GM13977 (cell line): Measurements from ENCODE around the gene ATP6AP1.
"Not testable (repeated sequence)": the region's sequence is repeated elsewhere in the genome, so short reads cannot be mapped to it uniquely, and the experiment has no call there.

Experiments
- DNase-seq: peaks from one replicate; pipeline ENCODE4 v3.0.0; 2012; ENCODE audit warnings: low spot score
- CTCF ChIP-seq: IDR thresholded peaks from 2 replicates; pipeline ENCODE4 v1.5.1; 2012; ENCODE audit warnings: mild to moderate bottlenecking, control low read depth; ENCODE audit not compliant: insufficient read depth; ENCODE audit errors: extremely low read depth, missing control alignments
- in situ Hi-C: fragments of 300-500 bp; cut with MboI; formaldehyde crosslinking; loops from one replicate; pipeline ENCODE4 v1.12.0; 2022; ENCODE audit warnings: low sequenced_read_pairs, low pct_unique_long_range_greater_than_20kb, mixed read lengths, inconsistent platforms; ENCODE audit not compliant: unreplicated experiment

ATP6AP1 gene

GRCh38 chrX:154397888-154398667 is 30.4 kb upstream of the ATP6AP1 start, which contains the start of gene RPL10:
TSS of gene RPL10 (plus strand) at chrX:154398377. CDS start at chrX:154398520, 143 bp downstream.
- in situ Hi-C loops = no loop called here
- peak; percentile 95 for DNase-seq
- no peak for TF ChIP-seq CTCF

DNA sequence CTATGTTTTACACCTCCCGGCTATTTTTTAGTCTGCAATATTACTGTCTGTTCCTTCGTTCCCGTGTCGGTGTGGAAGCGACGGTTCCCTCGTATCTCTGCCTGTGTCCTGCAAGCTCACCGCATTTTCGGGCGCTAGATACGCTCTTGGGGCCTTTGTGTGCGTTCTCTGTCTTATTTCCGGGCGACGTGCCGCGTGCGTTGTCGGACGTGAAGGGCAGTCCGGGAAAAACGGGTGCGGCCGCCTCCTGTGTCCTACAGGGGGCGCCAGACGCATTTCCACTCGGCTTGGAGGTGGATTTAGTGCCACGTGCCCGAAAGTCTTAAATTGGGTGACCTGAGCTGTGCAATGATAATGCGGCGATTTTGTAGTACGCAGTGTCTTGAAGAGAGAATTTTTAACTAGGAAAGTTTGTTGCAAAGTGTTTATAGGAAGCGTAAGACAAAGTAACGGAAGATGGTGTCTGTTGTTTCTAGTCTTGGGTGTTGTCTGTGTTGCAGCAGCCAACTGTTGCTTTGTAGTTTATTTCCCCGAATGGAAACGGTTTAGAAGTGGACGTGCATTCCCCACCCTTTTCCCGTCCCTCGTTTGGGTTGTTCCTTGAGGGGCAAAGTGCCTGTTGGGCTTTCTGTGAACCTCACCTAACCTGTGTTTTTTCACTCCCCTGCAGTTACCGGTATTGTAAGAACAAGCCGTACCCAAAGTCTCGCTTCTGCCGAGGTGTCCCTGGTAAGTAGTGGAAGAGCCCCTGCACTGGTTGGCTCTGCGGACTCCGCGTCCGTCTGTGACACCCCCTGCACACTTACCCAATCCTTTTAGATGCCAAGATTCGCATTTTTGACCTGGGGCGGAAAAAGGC is 29.6 kb upstream of the ATP6AP1 start:
- in situ Hi-C loops = no loop called here
- peak; percentile 77 for TF ChIP-seq CTCF
- peak; percentile 59 for DNase-seq

- no peak for TF ChIP-seq CTCF
- no peak for DNase-seq
- in situ Hi-C loops = no loop called here
These were observed 28.7 kb upstream of the ATP6AP1 start for GRCh38 chrX:154399527-154400368.

- DNase-seq, in situ Hi-C loops: not testable (repeated sequence)
These were observed 28.1 kb upstream of the ATP6AP1 start for GRCh38 chrX:154400369-154400817.

GRCh38 chrX:154401045-154401799 is 27.3 kb upstream of the ATP6AP1 start:
- DNase-seq = no peak
- in situ Hi-C loops = no loop called here
- TF ChIP-seq CTCF = no peak

DNA sequence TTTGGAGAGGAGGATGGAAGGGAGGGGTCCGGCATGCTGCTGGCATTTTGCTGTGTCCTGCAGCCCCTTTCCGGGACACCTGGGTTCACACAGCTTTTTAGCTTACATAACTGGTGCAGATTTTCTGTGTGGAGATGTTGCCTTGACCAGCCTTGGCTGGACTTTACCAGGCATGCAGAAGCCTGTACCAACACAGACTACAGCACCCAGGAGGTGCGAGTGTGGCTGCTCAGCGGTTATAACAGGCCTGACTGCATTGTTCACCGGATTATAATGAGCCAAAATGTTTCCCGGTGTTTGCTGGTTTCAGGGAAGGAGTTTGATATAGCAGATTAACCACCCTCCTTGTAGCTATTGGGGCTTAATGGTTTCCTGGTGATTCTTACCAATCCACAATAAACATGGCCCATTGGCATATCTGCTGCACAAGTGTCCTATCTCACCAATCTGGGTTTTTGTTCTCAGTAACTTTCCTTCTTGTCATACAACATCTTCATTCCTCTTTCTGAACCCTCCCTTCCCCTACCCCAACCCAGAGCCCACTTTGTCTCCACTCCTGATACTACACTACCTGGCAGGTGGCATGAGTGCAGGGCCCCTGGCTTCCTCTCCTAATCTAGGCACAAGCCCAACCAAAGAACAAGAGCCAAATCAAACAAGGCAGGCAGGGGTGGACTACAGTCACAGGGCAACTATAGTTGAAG is 26.4 kb upstream of the ATP6AP1 start:
- no peak for DNase-seq
- TF ChIP-seq CTCF = no peak
- in situ Hi-C loops = no loop called here
